KMS-11 (cell line): Measurements from ENCODE around the gene NID2.

Experiments used
- H2AFZ ChIP-seq: fragments of 200-600 bp; sonication (generic); 2 replicates; pipeline ENCODE4 v1.6.1; 2016; ENCODE audit warnings: antibody characterized with exemption, mixed run types, low read depth
- H3K27ac ChIP-seq: fragments of 200-600 bp; sonication (generic); 2 replicates; pipeline ENCODE4 v1.6.1; 2016; ENCODE audit warnings: mild to moderate bottlenecking, mixed run types
- H3K27me3 ChIP-seq: fragments of 200-600 bp; sonication (generic); 2 replicates; pipeline ENCODE4 v1.6.1; 2017; ENCODE audit warnings: mild to moderate bottlenecking, low read depth, mixed run types, moderate library complexity; ENCODE audit not compliant: insufficient read depth
- H3K36me3 ChIP-seq: fragments of 200-600 bp; sonication (generic); 2 replicates; pipeline ENCODE4 v1.6.1; 2017; ENCODE audit warnings: mild to moderate bottlenecking, mixed run types; ENCODE audit not compliant: insufficient read depth
- H3K4me1 ChIP-seq: fragments of 200-600 bp; sonication (generic); 2 replicates; pipeline ENCODE4 v1.6.1; 2016; ENCODE audit warnings: mild to moderate bottlenecking, low read depth, mixed run types; ENCODE audit not compliant: poor library complexity, severe bottlenecking
- H3K4me2 ChIP-seq: fragments of 200-600 bp; sonication (generic); 2 replicates; pipeline ENCODE4 v1.7.0; 2016; ENCODE audit warnings: mild to moderate bottlenecking, mixed run types
- H3K4me3 ChIP-seq: fragments of 200-600 bp; sonication (generic); IDR thresholded peaks from 2 replicates; pipeline ENCODE4 v1.6.1; 2017; ENCODE audit warnings: low read depth, low read length, mixed read lengths; ENCODE audit not compliant: insufficient read depth
- H3K79me2 ChIP-seq: fragments of 200-600 bp; sonication (generic); 2 replicates; pipeline ENCODE4 v1.6.1; 2016; ENCODE audit warnings: low read depth, mixed run types; ENCODE audit not compliant: insufficient read depth
- H3K9ac ChIP-seq: fragments of 200-600 bp; sonication (generic); 2 replicates; pipeline ENCODE4 v1.6.1; 2016; ENCODE audit warnings: mild to moderate bottlenecking, mixed run types
- H4K20me1 ChIP-seq: fragments of 200-600 bp; sonication (generic); 2 replicates; pipeline ENCODE4 v1.6.1; 2016; ENCODE audit warnings: mild to moderate bottlenecking, mixed run types; ENCODE audit not compliant: insufficient read depth
- CTCF ChIP-seq: fragments of 200-600 bp; sonication (generic); conservative IDR thresholded peaks from 2 replicates; pipeline ENCODE4 v1.6.1; 2017; ENCODE audit warnings: low read depth, mild to moderate bottlenecking, antibody characterized with exemption, low read length, moderate library complexity, mixed read lengths

NID2 gene

GRCh38 chr14:52021957-52022600 lies 46.8 kb downstream of the NID2 start:
- H3K79me2 ChIP-seq = no peaks in the 10 kb centered on the region
- H3K9ac ChIP-seq = no peak overlapping the region
- H3K27ac ChIP-seq = no peak overlapping the region
- no peak overlapping the region for H2AFZ ChIP-seq
- H3K36me3 ChIP-seq = no peaks in the 10 kb centered on the region
- no peak overlapping the region for H3K4me2 ChIP-seq
- H3K4me1 ChIP-seq = no peaks in the 10 kb centered on the region
- no peaks in the 10 kb centered on the region for H3K27me3 ChIP-seq
- H3K4me3 ChIP-seq = no peak overlapping the region
- no peak for TF ChIP-seq CTCF
- no peaks in the 10 kb centered on the region for H4K20me1 ChIP-seq

- Histone ChIP-seq H3K27me3 (no peaks in the 10 kb centered on the region), H2AFZ (no peak overlapping the region), H3K4me1 (no peaks in the 10 kb centered on the region), H3K27ac (no peak overlapping the region), H3K9ac (no peak overlapping the region), H3K4me2 (no peak overlapping the region), H3K4me3 (no peak overlapping the region), H3K79me2 (no peaks in the 10 kb centered on the region), H3K36me3 (no peaks in the 10 kb centered on the region), H4K20me1 (no peaks in the 10 kb centered on the region)
- no peak for TF ChIP-seq CTCF
Observed at GRCh38 chr14:52020866-52021717, 47.8 kb downstream of the NID2 start.

GRCh38 chr14:52020161-52020714 lies 48.6 kb downstream of the NID2 start:
- H3K4me1 ChIP-seq = no peaks in the 10 kb centered on the region
- no peak overlapping the region for H2AFZ ChIP-seq
- H3K27me3 ChIP-seq = no peaks in the 10 kb centered on the region
- H3K79me2 ChIP-seq = no peaks in the 10 kb centered on the region
- no peaks in the 10 kb centered on the region for H4K20me1 ChIP-seq
- H3K4me2 ChIP-seq = no peak overlapping the region
- H3K9ac ChIP-seq = no peak overlapping the region
- H3K4me3 ChIP-seq = no peak overlapping the region
- no peak overlapping the region for H3K27ac ChIP-seq
- no peak for TF ChIP-seq CTCF
- H3K36me3 ChIP-seq = no peaks in the 10 kb centered on the region

- no peak overlapping the region for H3K4me3 ChIP-seq
- no peak overlapping the region for H2AFZ ChIP-seq
- no peaks in the 10 kb centered on the region for H3K79me2 ChIP-seq
- no peaks in the 10 kb centered on the region for H4K20me1 ChIP-seq
- H3K9ac ChIP-seq = no peak overlapping the region
- H3K36me3 ChIP-seq = no peaks in the 10 kb centered on the region
- H3K27me3 ChIP-seq = no peaks in the 10 kb centered on the region
- no peak for TF ChIP-seq CTCF
- H3K27ac ChIP-seq = no peak overlapping the region
- H3K4me1 ChIP-seq = no peaks in the 10 kb centered on the region
- H3K4me2 ChIP-seq = no peak overlapping the region
Observed at GRCh38 chr14:52018970-52019369, 49.9 kb downstream of the NID2 start.
